IMR-90 (cell line): ENCODE data around the gene RPTOR.

Source experiments
- CEBPB ChIP-seq: IDR thresholded peaks from 2 replicates; pipeline ENCODE4 v1.6.1; 2012; ENCODE audit warnings: low read depth, low read length, improper control_type of control experiment
- CTCF ChIP-seq: conservative IDR thresholded peaks from 2 replicates; pipeline ENCODE4 v1.5.1; 2012; ENCODE audit warnings: mild to moderate bottlenecking, low read depth, low read length, improper control_type of control experiment

GRCh38 chr17:80719449-80719848 lies 174.8 kb downstream of the RPTOR start:
- no peak for TF ChIP-seq CTCF
- TF ChIP-seq CEBPB, result no peak
